Mesothelial cell of epicardium (in vitro differentiated cells): Measurements from ENCODE around the gene SPINT1. TPM values are rescaled to one million over a fixed set of nuclear protein-coding genes. Genes with fewer than 3 reads are reported as not detected.
"Not testable (repeated sequence)": the region's sequence is repeated elsewhere in the genome, so short reads cannot be mapped to it uniquely, and the experiment has no call there.

ENCODE experiments used
- DNase-seq, 2 experiments: peaks; one replicate each; pipeline ENCODE4 v3.0.0; 2021; ENCODE audit warnings: low spot score in 2 of 2; ENCODE audit not compliant: unreplicated experiment in 2 of 2
- H3K27ac Mint-ChIP-seq: 2 replicates; pipeline ENCODE4 v1.8.0; 2021; ENCODE audit warnings: mixed read lengths
- H3K27me3 Mint-ChIP-seq: 2 replicates; pipeline ENCODE4 v1.8.0; 2021; ENCODE audit warnings: low read depth, mixed read lengths
- H3K36me3 Mint-ChIP-seq: 2 replicates; pipeline ENCODE4 v1.8.0; 2021; ENCODE audit warnings: mixed read lengths
- H3K4me1 Mint-ChIP-seq: 2 replicates; pipeline ENCODE4 v1.8.0; 2021; ENCODE audit warnings: mixed read lengths
- H3K4me3 Mint-ChIP-seq: 2 replicates; pipeline ENCODE4 v1.8.0; 2021; ENCODE audit warnings: mild to moderate bottlenecking, moderate library complexity, mixed read lengths
- H3K9me3 Mint-ChIP-seq: 2 replicates; pipeline ENCODE4 v1.8.0; 2021; ENCODE audit warnings: mixed read lengths
- total RNA-seq: library from RNA; stranded (reverse); gene quantifications from 3 replicates; pipeline ENCODE4 v1.2.1, GENCODE V29; 2021
- TF ChIP-seq, protein P1 (sequence below): fragments of 200-600 bp; sonication (generic); IDR thresholded peaks from one replicate; pipeline ENCODE4 v1.5.0; 2021; ENCODE audit warnings: antibody characterized with exemption; ENCODE audit not compliant: unreplicated experiment

SPINT1 gene
- total RNA-seq, 1 donor from 2014 or later: 147 TPM

DNA sequence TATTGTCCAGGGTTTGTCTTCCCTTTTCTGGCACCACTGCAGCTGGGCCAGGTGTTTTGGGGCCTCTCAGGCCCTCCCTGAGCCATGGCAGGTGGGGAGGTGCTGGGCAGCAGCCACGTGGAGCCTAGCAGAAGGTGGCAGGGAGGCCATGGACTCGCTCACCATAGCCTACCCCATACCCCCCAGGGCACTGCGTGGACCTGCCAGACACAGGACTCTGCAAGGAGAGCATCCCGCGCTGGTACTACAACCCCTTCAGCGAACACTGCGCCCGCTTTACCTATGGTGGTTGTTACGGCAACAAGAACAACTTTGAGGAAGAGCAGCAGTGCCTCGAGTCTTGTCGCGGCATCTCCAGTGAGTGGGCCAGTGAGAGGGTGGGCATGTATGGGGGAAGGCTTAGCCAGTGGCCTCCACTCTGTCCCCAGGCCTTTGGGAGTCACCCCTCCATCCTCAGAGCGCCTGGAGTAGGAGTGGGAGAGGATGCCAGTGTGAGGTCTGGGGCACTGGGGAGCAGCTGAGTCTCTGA, 11.9 kb downstream of the SPINT1 start:
- H3K9me3 Mint-ChIP-seq: no peaks in the 10 kb centered on the region
- no peak for DNase-seq
- TF ChIP-seq, protein P1, sequence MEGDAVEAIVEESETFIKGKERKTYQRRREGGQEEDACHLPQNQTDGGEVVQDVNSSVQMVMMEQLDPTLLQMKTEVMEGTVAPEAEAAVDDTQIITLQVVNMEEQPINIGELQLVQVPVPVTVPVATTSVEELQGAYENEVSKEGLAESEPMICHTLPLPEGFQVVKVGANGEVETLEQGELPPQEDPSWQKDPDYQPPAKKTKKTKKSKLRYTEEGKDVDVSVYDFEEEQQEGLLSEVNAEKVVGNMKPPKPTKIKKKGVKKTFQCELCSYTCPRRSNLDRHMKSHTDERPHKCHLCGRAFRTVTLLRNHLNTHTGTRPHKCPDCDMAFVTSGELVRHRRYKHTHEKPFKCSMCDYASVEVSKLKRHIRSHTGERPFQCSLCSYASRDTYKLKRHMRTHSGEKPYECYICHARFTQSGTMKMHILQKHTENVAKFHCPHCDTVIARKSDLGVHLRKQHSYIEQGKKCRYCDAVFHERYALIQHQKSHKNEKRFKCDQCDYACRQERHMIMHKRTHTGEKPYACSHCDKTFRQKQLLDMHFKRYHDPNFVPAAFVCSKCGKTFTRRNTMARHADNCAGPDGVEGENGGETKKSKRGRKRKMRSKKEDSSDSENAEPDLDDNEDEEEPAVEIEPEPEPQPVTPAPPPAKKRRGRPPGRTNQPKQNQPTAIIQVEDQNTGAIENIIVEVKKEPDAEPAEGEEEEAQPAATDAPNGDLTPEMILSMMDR: no peak
- peak overlapping the region; percentile 78 for H3K27ac Mint-ChIP-seq
- no peaks in the 10 kb centered on the region for H3K27me3 Mint-ChIP-seq
- H3K4me1 Mint-ChIP-seq: peaks cover 26% of the 10 kb centered on the region
- H3K36me3 Mint-ChIP-seq: peaks cover 15% of the 10 kb centered on the region
- no peak overlapping the region for H3K4me3 Mint-ChIP-seq

DNA sequence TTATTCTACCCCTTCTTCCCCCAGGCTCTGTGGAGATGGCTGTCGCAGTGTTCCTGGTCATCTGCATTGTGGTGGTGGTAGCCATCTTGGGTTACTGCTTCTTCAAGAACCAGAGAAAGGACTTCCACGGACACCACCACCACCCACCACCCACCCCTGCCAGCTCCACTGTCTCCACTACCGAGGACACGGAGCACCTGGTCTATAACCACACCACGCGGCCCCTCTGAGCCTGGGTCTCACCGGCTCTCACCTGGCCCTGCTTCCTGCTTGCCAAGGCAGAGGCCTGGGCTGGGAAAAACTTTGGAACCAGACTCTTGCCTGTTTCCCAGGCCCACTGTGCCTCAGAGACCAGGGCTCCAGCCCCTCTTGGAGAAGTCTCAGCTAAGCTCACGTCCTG, 12.9 kb downstream of the SPINT1 start:
- no peak for DNase-seq
- Mint-ChIP-seq H3K4me1 (peaks cover 26% of the 10 kb centered on the region), H3K9me3 (no peaks in the 10 kb centered on the region), H3K27me3 (no peaks in the 10 kb centered on the region), H3K27ac (peak overlapping the region; percentile 98), H3K36me3 (peaks cover 10% of the 10 kb centered on the region), H3K4me3 (no peak overlapping the region)
- TF ChIP-seq, protein P1: no peak

DNA sequence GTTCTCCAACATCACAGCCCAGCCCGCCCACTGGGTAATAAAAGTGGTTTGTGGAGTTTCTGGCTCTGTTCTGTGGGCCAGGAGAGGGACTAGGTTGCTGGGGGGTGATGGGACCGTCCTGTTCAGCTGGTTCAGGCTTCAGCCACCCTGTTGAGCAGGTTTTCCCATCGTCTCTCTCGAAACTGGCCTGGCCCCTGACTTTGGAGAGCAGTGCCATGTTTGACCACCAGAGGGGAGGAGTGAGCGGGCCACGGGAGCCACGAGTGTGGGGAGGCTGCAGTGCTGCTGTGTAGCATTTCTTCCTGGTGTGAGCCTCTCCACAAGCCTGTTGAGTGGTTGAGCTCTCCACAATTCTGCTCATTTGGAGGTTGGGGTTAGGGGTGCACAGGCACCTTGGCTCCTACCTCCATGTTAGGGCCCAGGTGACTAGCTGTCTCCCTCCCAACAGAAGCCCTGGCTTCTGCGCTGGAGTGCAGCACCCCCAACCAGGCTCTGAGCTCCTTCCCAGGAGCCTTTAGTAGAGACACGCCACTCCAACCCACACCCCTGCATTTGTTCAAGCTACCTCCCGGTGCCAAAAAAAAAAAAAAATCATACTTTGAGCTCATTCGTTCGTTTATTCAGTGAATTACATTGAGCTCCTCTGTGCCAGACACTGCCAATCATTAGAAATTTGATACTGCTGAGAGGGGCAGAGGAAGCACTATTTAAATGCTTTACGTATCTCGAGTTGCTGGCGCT, 13.9 kb downstream of the SPINT1 start:
- TF ChIP-seq, protein P1: peak; percentile 96
- Mint-ChIP-seq H3K27ac (peak overlapping the region; percentile 98), H3K36me3 (peaks cover 7% of the 10 kb centered on the region), H3K4me3 (no peak overlapping the region), H3K9me3 (no peaks in the 10 kb centered on the region), H3K27me3 (no peaks in the 10 kb centered on the region), H3K4me1 (peaks cover 26% of the 10 kb centered on the region)
- peak; percentile 70 to 96 for DNase-seq

DNA sequence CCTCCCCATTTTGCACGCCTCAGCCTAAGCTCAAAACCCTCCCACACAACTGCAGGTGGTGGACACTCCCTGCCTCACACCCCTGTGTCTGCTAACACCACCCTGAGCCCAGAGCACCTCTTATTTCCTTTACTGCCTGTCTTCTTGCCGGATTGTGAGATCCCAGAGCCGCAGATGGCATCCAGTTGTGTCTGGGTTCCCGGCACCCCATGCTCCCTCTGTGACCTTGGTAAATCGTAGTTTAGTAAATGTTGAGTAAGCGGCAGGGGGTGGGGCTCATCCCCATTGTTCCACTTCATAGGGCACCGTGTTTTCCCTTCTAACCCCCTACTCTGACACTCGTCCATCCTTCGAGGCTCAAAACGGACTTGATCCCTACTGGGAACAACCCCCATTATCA, 14.9 kb downstream of the SPINT1 start:
- Mint-ChIP-seq H3K36me3 (peaks cover 7% of the 10 kb centered on the region), H3K27me3 (no peaks in the 10 kb centered on the region), H3K9me3 (no peaks in the 10 kb centered on the region), H3K4me3 (no peak overlapping the region), H3K27ac (peak overlapping the region; percentile 88), H3K4me1 (peaks cover 26% of the 10 kb centered on the region)
- TF ChIP-seq, protein P1: no peak
- DNase-seq: no peak

DNA sequence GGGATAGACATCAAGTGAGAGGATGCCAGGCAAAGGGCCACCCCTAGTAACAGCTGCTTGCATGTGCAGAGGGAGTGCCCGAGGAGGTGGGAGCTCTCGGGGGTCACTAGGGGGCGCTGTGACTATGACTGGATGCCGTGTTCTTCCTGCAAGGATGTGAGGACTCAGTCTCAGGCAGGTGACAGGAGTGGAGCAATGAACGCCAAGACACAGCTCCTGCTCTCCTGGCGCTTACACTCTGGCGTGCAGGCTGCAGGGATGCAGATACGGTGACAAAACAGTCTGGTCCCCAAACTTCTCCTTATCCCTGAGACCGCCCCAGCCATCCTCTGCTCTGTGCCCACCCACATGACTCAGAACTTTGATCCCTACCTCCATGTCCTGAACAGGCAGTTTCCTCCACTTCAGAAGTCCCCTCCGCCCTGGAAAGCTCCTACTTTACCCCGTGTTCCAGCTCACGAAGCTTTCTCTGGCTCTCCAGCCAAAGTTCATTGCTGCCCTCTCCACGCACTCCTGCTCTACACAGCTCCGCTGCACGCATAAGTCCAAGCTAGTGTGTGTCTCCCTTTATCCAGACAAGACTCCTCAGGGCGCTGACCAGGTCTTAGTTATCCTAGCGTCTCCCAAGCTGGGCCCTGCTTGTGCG, 15.5 kb downstream of the SPINT1 start:
- H3K36me3 Mint-ChIP-seq: peaks cover 7% of the 10 kb centered on the region
- H3K9me3 Mint-ChIP-seq: no peaks in the 10 kb centered on the region
- H3K27ac Mint-ChIP-seq: peak overlapping the region; percentile 88
- DNase-seq: peak; percentile 69 to 86
- TF ChIP-seq, protein P1: peak; percentile 46
- no peak overlapping the region for H3K4me3 Mint-ChIP-seq
- no peaks in the 10 kb centered on the region for H3K27me3 Mint-ChIP-seq
- H3K4me1 Mint-ChIP-seq: peaks cover 26% of the 10 kb centered on the region

DNA sequence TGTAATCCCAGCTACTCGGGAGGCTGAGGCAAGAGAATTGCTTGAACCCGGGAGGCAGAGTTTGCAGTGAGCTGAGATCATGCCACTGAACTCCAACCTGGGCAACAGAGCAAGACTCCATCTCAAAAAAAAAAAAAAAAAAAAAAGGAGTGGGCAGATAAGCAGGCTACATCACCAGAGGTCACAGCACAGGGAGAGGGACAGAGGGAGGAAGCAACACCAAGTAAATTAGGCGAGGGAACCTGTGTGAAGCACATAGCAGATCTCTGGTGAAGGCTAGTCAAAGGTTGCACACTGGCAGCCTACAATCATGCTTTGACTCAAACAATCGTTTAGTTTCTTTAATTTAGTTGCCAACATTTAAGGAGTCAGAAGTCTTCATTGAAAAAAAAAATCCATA, 17.3 kb downstream of the SPINT1 start:
- not testable (repeated sequence) for H3K27me3 Mint-ChIP-seq

More for the DNA sequence above, 17.3 kb downstream of the SPINT1 start:
- not testable (repeated sequence) for H3K27ac Mint-ChIP-seq, H3K4me3 Mint-ChIP-seq, DNase-seq, H3K9me3 Mint-ChIP-seq, H3K36me3 Mint-ChIP-seq
- H3K4me1 Mint-ChIP-seq: peaks cover 29% of the 10 kb centered on the region
